HepG2 (cell line): ENCODE results near the gene NAPEPLD. TPM values are rescaled to one million over a fixed set of nuclear protein-coding genes. Genes with fewer than 3 reads are reported as not detected.
A peak's percentile ranks its signal among the peaks of the same experiment; 100 is the strongest.

ENCODE experiments used
- AGO1 ChIP-seq: fragments of 200-400 bp; formaldehyde crosslinking; IDR thresholded peaks from 2 replicates; pipeline ENCODE4 v1.6.1; 2017; ENCODE audit warnings: mild to moderate bottlenecking, low read depth, low read length, moderate library complexity; ENCODE audit not compliant: poor library complexity, severe bottlenecking
- CENPT ChIP-seq: sonication (generic); formaldehyde crosslinking; IDR thresholded peaks from 2 replicates; pipeline ENCODE4 v1.8.0; 2022; ENCODE audit warnings: low read depth, mild to moderate bottlenecking, moderate library complexity, missing genetic modification reagents
- DNMT1 ChIP-seq: sonication (generic); formaldehyde crosslinking; IDR thresholded peaks from 2 replicates; pipeline ENCODE4 v1.5.1; 2020; ENCODE audit warnings: mild to moderate bottlenecking, missing genetic modification reagents
- ELF4 ChIP-seq: sonication (generic); formaldehyde crosslinking; IDR thresholded peaks from 2 replicates; pipeline ENCODE4 v1.5.0; 2020; ENCODE audit warnings: missing genetic modification reagents, mild to moderate bottlenecking, moderate library complexity, borderline replicate concordance
- FOXC1 ChIP-seq: sonication (generic); formaldehyde crosslinking; IDR thresholded peaks from 2 replicates; pipeline ENCODE4 v1.8.0; 2022; ENCODE audit warnings: mild to moderate bottlenecking, missing genetic modification reagents, borderline replicate concordance
- HCFC1 ChIP-seq: fragments of 150-350 bp; IDR thresholded peaks from 2 replicates; pipeline ENCODE4 v1.6.1; 2014; ENCODE audit warnings: low read depth, low read length
- HMGA1 ChIP-seq: sonication (generic); formaldehyde crosslinking; conservative IDR thresholded peaks from 2 replicates; pipeline ENCODE4 v1.4.0; 2020; ENCODE audit warnings: missing genetic modification reagents
- IRF2 ChIP-seq: IDR thresholded peaks from 2 replicates; pipeline ENCODE4 v1.6.1; 2018; ENCODE audit warnings: missing genetic modification reagents, missing compliant biosample characterization
- KDM5B ChIP-seq: sonication (generic); formaldehyde crosslinking; IDR thresholded peaks from 2 replicates; pipeline ENCODE4 v1.4.0; 2020; ENCODE audit warnings: missing genetic modification reagents, mild to moderate bottlenecking, borderline replicate concordance
- REXO4 ChIP-seq: sonication (generic); formaldehyde crosslinking; IDR thresholded peaks from 2 replicates; pipeline ENCODE4 v1.8.0; 2022; ENCODE audit warnings: missing genetic modification reagents, mild to moderate bottlenecking, borderline replicate concordance
- SAFB2 ChIP-seq: sonication (generic); formaldehyde crosslinking; IDR thresholded peaks from 2 replicates; pipeline ENCODE4 v1.5.1; 2020; ENCODE audit warnings: missing genetic modification reagents, low read depth, mild to moderate bottlenecking, borderline replicate concordance
- SKIL ChIP-seq: sonication (generic); formaldehyde crosslinking; IDR thresholded peaks from 2 replicates; pipeline ENCODE4 v1.8.0; 2022; ENCODE audit warnings: missing genetic modification reagents, mild to moderate bottlenecking, moderate library complexity, borderline replicate concordance
- SMAD9 ChIP-seq: sonication (generic); formaldehyde crosslinking; IDR thresholded peaks from 2 replicates; pipeline ENCODE4 v1.5.1; 2020; ENCODE audit warnings: mild to moderate bottlenecking, missing genetic modification reagents
- SRSF4 ChIP-seq: fragments of 200-400 bp; formaldehyde crosslinking; IDR thresholded peaks from one replicate; pipeline ENCODE4 v1.6.1; 2018; ENCODE audit warnings: mild to moderate bottlenecking, low read depth, low read length, moderate library complexity; ENCODE audit not compliant: poor library complexity, severe bottlenecking
- ZBTB7A ChIP-seq: sonication (generic); formaldehyde crosslinking; IDR thresholded peaks from 2 replicates; pipeline ENCODE4 v1.8.0; 2022; ENCODE audit warnings: mild to moderate bottlenecking, missing genetic modification reagents
- ZFP90 ChIP-seq: sonication (generic); formaldehyde crosslinking; IDR thresholded peaks from 2 replicates; pipeline ENCODE4 v1.8.0; 2022; ENCODE audit warnings: missing genetic modification reagents, mild to moderate bottlenecking, inconsistent platforms, borderline replicate concordance
- ZKSCAN5 ChIP-seq: sonication (generic); formaldehyde crosslinking; IDR thresholded peaks from 2 replicates; pipeline ENCODE4 v1.5.1; 2020; ENCODE audit warnings: mild to moderate bottlenecking, missing genetic modification reagents
- ZNF251 ChIP-seq: sonication (generic); formaldehyde crosslinking; IDR thresholded peaks from 2 replicates; pipeline ENCODE4 v1.9.0; 2021; ENCODE audit warnings: mild to moderate bottlenecking, missing genetic modification reagents
- ZNF614 ChIP-seq: IDR thresholded peaks from 2 replicates; pipeline ENCODE4 v1.6.1; 2018; ENCODE audit warnings: missing biosample characterization, missing genetic modification reagents, inconsistent platforms, borderline replicate concordance
- polyA plus RNA-seq, 8 experiments: library from polyadenylated mRNA; depleted of rRNA in 3 of 8; stranded (reverse) in 7 of 8; unstranded in 1 of 8; fragments of >200 nt; fragmentation: Illumina TruSeq in 4 of 8; extraction: Trizol in 4 of 8; gene quantifications; 2 replicates each; pipeline versions ENCODE4 v1.2.1 to v1.2.3, GENCODE V29; 2011 to 2016; ENCODE audit warnings: low read depth in 4 of 8, missing spikeins in 1 of 8, mixed read lengths in 1 of 8; ENCODE audit not compliant: insufficient read depth in 1 of 8
- total RNA-seq, 5 experiments: library from RNA; depleted of rRNA; stranded (reverse); fragments of >200 nt; fragmentation: Illumina TruSeq; extraction: Trizol; gene quantifications; 2 replicates each; pipeline ENCODE4 v1.2.3, GENCODE V29; 2016; ENCODE audit warnings: low read depth in 1 of 5
- TF ChIP-seq, protein P1 (sequence below): IDR thresholded peaks from 2 replicates; pipeline ENCODE4 v1.6.1; 2016; ENCODE audit warnings: missing genetic modification reagents, missing compliant biosample characterization
- TF ChIP-seq, protein P2 (sequence below): sonication (generic); formaldehyde crosslinking; IDR thresholded peaks from 2 replicates; pipeline ENCODE4 v1.8.0; 2022; ENCODE audit warnings: mild to moderate bottlenecking, missing genetic modification reagents, moderate library complexity
- TF ChIP-seq, protein P3 (sequence below): sonication (generic); formaldehyde crosslinking; IDR thresholded peaks from 2 replicates; pipeline ENCODE4 v1.4.0; 2020; ENCODE audit warnings: mild to moderate bottlenecking, missing genetic modification reagents

The NAPEPLD gene
- total and polyA plus RNA-seq, 2 of the 13 experiments (the other 11 are each of a cell fraction or from before 2014, with no cell fraction given) = 3.4 to 5.6 TPM

DNA sequence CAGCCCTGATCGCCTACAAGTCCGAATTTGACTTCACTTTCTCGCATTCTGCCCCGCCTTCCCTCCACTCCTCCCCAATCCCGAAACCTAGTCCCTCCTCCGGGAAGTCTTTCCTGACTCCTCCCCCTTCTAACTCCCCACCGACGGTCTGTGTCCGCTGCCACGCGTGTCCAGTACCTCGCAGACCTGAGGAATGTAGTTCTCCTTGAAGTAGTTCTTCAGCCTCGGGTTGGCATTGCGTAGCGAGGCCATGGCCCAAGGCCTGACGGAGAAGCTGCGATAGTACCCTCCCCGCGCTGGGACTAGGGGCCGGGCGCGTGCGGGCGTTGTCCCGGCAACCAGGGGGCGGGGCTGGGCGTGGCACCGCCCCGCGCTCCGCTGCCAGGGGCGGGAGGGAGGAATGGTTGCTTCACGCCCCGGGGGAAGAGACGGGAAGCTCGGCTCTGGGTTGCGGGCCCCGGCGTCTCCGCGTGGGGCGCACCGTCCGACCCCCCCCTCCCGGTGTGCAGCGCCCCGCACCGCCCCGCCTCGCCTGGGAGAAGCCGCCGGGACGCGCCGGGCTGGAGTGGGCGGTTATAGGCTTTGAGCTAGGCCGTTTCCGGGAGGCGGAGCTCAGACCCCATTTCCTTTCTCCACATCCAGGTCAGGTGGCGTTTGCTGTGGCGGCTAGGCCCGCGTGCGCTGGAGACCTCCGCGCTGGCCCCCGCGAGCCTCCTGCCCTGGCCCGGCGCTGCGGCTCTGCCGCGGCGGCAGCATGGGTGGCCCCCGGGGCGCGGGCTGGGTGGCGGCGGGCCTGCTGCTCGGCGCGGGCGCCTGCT, 74.2 kb downstream of the NAPEPLD start, which contains the start of the genes ARMC10 and FBXL13 (continued):
- TF ChIP-seq ZNF251 (CRISPR knock-in tag) (no peak), ZBTB7A (CRISPR knock-in tag) (peak; percentile 23; the same call in 1 of the 2 replicates), ZNF614 (CRISPR knock-in tag) (peak; percentile 25; the same call in 1 of the 2 replicates), ZKSCAN5 (CRISPR knock-in tag) (no peak), ELF4 (CRISPR knock-in tag) (no peak), HMGA1 (CRISPR knock-in tag) (no peak), SKIL (CRISPR knock-in tag) (peak; percentile 67; the same call in 1 of the 2 replicates), KDM5B (CRISPR knock-in tag) (peak; percentile 76; the same call in 1 of the 2 replicates), SRSF4 (no peak), SAFB2 (CRISPR knock-in tag) (no peak), FOXC1 (CRISPR knock-in tag) (peak; percentile 69), HCFC1 (no peak), AGO1 (peak; percentile 24), REXO4 (CRISPR knock-in tag) (no peak), CENPT (CRISPR knock-in tag) (no peak), IRF2 (CRISPR knock-in tag) (no peak), DNMT1 (CRISPR knock-in tag) (no peak), SMAD9 (CRISPR knock-in tag) (no peak), ZFP90 (peak; percentile 76; the same call in 1 of the 2 replicates)
- TF ChIP-seq, protein P1, sequence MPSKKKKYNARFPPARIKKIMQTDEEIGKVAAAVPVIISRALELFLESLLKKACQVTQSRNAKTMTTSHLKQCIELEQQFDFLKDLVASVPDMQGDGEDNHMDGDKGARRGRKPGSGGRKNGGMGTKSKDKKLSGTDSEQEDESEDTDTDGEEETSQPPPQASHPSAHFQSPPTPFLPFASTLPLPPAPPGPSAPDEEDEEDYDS = peak; percentile 67
- TF ChIP-seq, protein P2, sequence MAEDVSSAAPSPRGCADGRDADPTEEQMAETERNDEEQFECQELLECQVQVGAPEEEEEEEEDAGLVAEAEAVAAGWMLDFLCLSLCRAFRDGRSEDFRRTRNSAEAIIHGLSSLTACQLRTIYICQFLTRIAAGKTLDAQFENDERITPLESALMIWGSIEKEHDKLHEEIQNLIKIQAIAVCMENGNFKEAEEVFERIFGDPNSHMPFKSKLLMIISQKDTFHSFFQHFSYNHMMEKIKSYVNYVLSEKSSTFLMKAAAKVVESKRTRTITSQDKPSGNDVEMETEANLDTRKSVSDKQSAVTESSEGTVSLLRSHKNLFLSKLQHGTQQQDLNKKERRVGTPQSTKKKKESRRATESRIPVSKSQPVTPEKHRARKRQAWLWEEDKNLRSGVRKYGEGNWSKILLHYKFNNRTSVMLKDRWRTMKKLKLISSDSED = no peak
- TF ChIP-seq, protein P3, sequence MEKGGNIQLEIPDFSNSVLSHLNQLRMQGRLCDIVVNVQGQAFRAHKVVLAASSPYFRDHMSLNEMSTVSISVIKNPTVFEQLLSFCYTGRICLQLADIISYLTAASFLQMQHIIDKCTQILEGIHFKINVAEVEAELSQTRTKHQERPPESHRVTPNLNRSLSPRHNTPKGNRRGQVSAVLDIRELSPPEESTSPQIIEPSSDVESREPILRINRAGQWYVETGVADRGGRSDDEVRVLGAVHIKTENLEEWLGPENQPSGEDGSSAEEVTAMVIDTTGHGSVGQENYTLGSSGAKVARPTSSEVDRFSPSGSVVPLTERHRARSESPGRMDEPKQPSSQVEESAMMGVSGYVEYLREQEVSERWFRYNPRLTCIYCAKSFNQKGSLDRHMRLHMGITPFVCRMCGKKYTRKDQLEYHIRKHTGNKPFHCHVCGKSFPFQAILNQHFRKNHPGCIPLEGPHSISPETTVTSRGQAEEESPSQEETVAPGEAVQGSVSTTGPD = no peak
